GM12875 (cell line): Measurements from ENCODE around the gene SYT9.
"Not testable (repeated sequence)": the region's sequence is repeated elsewhere in the genome, so short reads cannot be mapped to it uniquely, and the experiment has no call there.

Experiments used
- H3K4me3 ChIP-seq: one replicate; pipeline ENCODE4 v1.5.1; 2011; ENCODE audit warnings: low read depth, low read length, control low read depth
- TF ChIP-seq, protein P1 (sequence below): IDR thresholded peaks from 2 replicates; pipeline ENCODE4 v1.5.1; 2011; ENCODE audit warnings: low read depth, mild to moderate bottlenecking, control low read depth, inconsistent platforms, low read length, moderate library complexity, borderline replicate concordance; ENCODE audit not compliant: insufficient read depth

Gene SYT9

DNA sequence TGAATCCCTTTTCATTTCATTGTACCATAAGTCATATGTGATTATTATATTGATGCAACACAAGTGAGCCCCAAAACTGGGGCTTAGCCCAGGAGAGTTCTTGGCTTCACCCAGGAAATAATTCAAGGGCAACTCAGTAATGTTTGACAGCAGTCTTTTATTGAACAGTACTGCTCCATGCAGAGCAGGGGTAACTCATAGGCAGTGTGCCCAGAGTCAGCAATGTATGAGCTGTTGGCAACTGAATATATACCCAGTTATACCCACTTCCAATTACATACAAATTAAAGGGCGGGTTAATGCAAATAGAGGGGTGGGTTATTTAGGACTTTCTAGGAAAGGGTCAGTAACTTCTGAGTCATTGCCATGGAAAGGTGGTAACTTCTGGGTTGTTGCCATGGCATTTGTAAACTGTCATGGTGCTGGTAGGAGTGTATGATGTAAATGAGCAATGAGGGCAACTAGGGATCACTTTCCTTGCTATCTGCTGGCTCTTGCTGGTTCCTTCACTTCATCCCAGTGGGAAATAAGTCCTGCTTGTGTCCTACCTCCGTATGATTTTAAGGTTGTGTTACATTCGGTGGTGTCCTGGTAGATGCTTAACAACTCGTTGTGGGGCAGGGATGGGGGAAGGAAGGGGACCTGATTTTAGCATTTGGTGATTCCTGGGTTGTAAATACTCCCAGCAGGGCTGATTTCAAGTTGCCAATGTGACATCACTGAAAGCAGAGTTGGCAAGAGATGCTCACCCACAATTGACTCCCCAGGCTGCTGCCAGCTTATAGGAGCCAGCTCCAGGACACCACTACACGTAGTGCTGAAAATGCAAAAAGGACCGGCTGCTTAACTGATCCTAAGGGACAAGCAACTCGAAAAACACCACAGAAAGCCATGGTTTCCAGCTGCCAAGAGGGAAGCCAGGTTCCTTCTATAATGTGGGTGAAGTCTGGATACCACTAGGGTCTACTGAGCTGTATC, 70.1 kb downstream of the SYT9 start:
- TF ChIP-seq, protein P1, sequence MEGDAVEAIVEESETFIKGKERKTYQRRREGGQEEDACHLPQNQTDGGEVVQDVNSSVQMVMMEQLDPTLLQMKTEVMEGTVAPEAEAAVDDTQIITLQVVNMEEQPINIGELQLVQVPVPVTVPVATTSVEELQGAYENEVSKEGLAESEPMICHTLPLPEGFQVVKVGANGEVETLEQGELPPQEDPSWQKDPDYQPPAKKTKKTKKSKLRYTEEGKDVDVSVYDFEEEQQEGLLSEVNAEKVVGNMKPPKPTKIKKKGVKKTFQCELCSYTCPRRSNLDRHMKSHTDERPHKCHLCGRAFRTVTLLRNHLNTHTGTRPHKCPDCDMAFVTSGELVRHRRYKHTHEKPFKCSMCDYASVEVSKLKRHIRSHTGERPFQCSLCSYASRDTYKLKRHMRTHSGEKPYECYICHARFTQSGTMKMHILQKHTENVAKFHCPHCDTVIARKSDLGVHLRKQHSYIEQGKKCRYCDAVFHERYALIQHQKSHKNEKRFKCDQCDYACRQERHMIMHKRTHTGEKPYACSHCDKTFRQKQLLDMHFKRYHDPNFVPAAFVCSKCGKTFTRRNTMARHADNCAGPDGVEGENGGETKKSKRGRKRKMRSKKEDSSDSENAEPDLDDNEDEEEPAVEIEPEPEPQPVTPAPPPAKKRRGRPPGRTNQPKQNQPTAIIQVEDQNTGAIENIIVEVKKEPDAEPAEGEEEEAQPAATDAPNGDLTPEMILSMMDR: no peak
- no peak overlapping the region for H3K4me3 ChIP-seq

- no peak overlapping the region for H3K4me3 ChIP-seq
- TF ChIP-seq, protein P1: no peak
Measured at GRCh38 chr11:7332451-7332850, 80.7 kb downstream of the SYT9 start.

DNA sequence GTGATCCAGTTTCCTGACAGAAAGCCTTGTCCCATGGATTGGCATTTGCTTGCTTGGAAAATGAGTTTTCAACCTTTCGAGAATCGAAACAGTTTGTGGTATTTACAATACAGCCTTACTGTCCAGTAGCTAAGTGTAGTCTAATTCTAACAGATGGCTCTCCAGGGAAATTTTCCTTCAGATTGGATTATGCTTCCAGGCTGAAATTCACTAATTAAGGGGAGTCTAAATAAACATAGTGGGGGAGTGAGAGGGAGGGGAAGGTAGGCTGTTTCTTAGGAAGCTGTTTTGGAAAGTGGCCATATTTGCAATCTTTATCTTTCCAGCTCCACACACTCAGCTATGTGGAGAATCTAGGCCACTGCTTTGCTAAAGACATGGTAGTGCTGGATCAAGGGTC, 81.3 kb downstream of the SYT9 start:
- no peak overlapping the region for H3K4me3 ChIP-seq
- TF ChIP-seq, protein P1: no peak

GRCh38 chr11:7335442-7335841, 83.7 kb downstream of the SYT9 start:
- not testable (repeated sequence) for H3K4me3 ChIP-seq

DNA sequence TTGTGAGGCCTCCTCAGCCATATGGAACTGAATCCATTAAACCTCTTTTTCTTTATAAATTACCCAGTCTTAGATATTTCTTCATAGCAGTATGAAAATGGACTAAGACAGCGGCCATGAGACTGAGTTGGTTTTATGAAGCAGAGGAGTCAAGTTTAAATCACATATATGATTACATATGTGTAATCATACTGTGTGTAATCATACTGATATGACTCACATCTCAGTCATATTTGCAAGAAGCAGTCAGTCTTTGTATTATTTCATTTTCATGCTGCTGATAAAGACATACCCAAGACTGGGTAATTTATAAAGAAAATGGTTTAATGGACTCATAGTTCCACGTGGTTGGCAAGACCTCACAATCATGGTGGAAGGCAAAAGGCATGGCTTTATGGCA, 89.8 kb downstream of the SYT9 start:
- H3K4me3 ChIP-seq: no peak overlapping the region
- TF ChIP-seq, protein P1: no peak

GRCh38 chr11:7347611-7348431, 96.1 kb downstream of the SYT9 start:
- TF ChIP-seq, protein P1: no peak
- no peak overlapping the region for H3K4me3 ChIP-seq

- H3K4me3 ChIP-seq: no peak overlapping the region
- TF ChIP-seq, protein P1: no peak
Measured at GRCh38 chr11:7348432-7349304, 97.0 kb downstream of the SYT9 start.
